ENCODE data around the gene CCDC14.
A peak's percentile ranks its signal among the peaks of the same experiment; 100 is the strongest.
"Not testable (repeated sequence)": the region's sequence is repeated elsewhere in the genome, so short reads cannot be mapped to it uniquely, and the experiment has no call there.

Gene CCDC14, protein sequence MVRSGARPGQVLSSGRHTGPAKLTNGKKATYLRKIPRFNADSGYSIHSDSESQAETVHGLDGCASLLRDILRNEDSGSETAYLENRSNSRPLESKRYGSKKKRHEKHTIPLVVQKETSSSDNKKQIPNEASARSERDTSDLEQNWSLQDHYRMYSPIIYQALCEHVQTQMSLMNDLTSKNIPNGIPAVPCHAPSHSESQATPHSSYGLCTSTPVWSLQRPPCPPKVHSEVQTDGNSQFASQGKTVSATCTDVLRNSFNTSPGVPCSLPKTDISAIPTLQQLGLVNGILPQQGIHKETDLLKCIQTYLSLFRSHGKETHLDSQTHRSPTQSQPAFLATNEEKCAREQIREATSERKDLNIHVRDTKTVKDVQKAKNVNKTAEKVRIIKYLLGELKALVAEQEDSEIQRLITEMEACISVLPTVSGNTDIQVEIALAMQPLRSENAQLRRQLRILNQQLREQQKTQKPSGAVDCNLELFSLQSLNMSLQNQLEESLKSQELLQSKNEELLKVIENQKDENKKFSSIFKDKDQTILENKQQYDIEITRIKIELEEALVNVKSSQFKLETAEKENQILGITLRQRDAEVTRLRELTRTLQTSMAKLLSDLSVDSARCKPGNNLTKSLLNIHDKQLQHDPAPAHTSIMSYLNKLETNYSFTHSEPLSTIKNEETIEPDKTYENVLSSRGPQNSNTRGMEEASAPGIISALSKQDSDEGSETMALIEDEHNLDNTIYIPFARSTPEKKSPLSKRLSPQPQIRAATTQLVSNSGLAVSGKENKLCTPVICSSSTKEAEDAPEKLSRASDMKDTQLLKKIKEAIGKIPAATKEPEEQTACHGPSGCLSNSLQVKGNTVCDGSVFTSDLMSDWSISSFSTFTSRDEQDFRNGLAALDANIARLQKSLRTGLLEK

GRCh38 chr3:123960781-123961507, at the start of gene CCDC14:
CCDC14 (minus strand) TSS chr3:123961229; CDS start chr3:123961173, 56 bp downstream.
- DNase-seq (ENCODE audit: low read depth in 3 of 3): peak; percentile 68 to 86 (median 71)

- not testable (repeated sequence) for DNase-seq (ENCODE audit: low read depth in 3 of 3)
Observed at GRCh38 chr3:124008321-124008720, 47.3 kb upstream of the CCDC14 start.

GRCh38 chr3:124007186-124007585, 46.2 kb upstream of the CCDC14 start:
- DNase-seq (ENCODE audit: low read depth in 3 of 3): no peak

GRCh38 chr3:124002405-124003079, 41.5 kb upstream of the CCDC14 start:
- DNase-seq (ENCODE audit: low read depth in 3 of 3): not testable (repeated sequence)

DNA sequence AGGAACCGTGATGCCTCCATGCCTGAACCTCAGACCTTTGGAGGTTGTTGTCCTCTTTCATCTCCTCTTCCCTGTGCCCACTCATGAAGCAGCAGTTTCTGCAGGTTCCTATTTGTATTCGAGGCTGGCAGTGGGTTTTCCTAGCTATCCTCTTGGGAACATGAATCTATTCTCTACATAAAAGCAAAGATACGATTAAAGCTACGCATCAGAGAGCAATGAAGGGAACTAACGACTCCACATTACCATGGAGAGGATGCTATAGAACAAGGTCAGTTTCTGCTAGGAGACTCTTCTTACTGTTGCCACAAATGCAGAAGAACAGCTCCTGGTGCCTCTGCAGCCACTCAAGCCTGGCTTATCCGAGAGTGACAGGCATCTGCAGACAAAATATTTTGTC, 40.3 kb upstream of the CCDC14 start:
- DNase-seq (ENCODE audit: low read depth in 3 of 3): not testable (repeated sequence)

- no peak for DNase-seq (ENCODE audit: low read depth in 3 of 3)
Observed at GRCh38 chr3:123997543-123997942, 36.5 kb upstream of the CCDC14 start.

DNA sequence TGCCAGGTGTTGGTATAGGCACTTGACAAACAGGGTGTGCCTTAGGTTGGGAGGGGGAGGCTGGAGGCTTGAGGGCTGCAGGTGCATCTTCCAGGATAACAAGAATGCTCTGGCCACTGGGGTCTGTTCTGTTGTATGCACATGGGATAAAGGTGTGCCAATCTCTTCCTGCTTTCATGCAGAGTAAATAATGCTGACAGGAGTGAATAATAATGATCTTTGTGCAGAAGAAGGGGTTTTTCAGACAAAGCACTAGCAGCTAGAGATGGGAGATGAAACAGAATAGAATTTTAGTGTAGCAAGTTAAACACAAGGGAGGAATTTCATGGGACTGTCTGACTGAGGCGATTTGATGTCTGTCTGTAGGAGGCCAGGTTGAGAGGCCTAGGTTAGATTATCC, 32.8 kb upstream of the CCDC14 start:
- no peak for DNase-seq (ENCODE audit: low read depth in 3 of 3)

DNA sequence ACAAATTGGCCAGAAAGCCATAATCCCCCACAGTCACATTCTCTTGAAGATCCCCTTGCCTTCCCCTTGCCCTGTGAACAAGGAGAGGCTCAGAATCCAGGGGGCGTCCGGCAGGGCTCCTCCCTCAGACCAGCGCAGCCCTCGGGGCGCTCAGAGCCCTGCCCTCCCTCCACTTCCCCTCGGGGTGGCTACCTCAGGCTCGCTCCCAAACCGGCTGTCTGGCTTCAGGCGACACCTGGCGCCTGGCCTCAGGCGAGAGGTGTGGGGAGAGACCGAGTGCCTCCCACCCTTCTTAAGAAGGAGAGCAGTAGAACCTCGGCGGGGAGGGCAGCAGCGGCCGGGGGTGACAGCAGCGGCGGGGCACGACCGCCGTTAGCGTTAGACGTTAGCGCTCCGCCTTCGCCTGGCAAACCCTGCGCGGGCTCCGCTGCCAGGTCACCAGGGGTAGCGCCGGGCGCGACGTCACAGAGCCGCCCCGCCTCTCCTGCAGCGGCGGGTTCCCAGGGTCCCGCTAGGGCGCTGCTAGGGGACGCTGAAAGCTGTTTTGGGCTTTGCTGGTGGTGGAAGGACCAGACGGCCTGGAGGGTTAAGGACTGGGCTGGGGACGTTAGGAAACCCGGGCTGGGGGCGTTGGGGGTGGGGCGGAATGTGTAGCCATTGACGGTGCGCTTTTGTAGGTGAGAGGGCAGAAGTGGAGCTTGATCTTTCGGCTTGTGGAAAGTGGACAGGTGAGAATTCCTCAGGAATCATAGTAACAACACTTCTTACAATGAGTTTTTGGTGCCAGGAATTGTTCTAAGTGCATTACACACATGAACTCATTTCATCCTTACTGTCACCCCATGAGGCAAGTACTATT, 30.9 kb upstream of the CCDC14 start, which contains the start of gene ROPN1:
ROPN1 (minus strand) TSS at position 395 of the 859 bp plus-strand sequence. CDS start 11,643 bp downstream, outside the sequence.
- DNase-seq (ENCODE audit: low read depth in 3 of 3): not testable (repeated sequence)

GRCh38 chr3:123986427-123986826, 25.4 kb upstream of the CCDC14 start:
- no peak for DNase-seq (ENCODE audit: low read depth in 3 of 3)

- no peak for DNase-seq (ENCODE audit: low read depth in 3 of 3)
Observed at GRCh38 chr3:123984957-123985356, 23.9 kb upstream of the CCDC14 start.

GRCh38 chr3:123984350-123984749, 23.3 kb upstream of the CCDC14 start:
- DNase-seq (ENCODE audit: low read depth in 3 of 3): no peak

DNA sequence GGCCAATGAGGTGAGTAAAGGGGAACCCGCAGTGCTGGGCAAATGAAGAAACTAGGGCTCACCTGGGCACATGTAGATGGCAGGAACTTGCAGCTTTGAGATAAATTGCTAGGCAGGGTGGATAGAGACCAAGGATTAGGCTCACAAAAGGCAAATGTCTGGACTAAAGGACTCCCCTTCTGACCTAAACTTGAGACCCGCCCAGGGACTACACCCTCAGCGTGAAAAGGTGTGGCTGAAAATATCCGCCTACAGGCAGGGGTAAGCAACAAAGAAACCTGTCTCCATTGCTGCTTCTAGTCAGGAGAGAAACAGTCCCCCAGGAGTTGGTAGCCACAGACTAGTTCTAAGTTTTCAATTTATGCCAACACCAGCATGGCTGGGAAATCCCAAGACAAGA, 20.3 kb upstream of the CCDC14 start:
- DNase-seq (ENCODE audit: low read depth in 3 of 3): not testable (repeated sequence)

- no peak for DNase-seq (ENCODE audit: low read depth in 3 of 3)
Observed at GRCh38 chr3:123980539-123980938, 19.5 kb upstream of the CCDC14 start.

DNA sequence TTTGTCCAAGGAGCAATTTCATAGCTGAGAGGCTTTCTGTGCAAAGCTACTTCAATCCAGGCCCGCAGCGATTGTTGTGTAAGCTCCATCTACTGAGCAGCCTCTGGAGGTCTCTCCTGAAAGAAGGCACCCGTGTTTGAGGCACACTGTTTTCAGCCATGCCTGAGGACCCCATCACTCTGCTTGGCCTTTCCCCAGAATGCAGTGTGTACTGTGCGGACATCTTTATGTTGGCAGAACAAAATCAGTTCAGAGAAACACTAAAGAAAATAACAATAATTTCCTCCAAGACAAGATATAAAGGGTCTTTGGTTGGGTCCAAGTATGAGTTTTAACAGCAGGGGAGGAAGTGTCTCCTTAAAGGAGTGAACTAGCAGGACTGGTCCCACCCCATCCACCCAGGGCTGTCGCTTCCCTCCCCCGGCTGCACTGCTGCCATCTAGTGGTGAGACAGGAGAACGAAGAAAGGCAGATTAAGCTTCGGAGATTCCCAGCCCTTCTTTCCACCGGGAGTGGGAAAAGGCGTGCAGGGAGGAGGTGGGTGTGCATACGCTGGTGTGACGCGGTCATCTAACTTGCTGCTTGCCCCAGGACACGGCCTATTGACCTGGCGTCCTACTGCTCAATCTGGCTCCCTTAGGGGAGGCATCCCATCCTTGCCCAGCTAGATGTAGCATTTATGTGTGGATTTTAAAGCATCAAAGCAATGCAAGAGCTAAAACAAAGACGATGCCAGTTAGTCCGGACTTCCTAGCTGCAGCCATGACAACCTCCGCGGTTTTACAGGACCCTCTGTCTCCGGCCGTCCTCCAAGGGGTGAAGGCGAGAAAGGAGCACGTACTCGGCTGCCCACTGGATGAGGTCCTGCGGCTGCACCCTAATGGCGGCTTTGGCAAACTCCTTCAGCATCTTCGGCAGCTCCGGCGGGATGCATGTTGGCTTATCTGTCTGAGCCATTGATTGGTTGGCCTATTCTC, 18.8 kb upstream of the CCDC14 start:
- not testable (repeated sequence) for DNase-seq (ENCODE audit: low read depth in 3 of 3)

GRCh38 chr3:123976904-123977303, 15.9 kb upstream of the CCDC14 start:
- DNase-seq (ENCODE audit: low read depth in 3 of 3): not testable (repeated sequence)

DNA sequence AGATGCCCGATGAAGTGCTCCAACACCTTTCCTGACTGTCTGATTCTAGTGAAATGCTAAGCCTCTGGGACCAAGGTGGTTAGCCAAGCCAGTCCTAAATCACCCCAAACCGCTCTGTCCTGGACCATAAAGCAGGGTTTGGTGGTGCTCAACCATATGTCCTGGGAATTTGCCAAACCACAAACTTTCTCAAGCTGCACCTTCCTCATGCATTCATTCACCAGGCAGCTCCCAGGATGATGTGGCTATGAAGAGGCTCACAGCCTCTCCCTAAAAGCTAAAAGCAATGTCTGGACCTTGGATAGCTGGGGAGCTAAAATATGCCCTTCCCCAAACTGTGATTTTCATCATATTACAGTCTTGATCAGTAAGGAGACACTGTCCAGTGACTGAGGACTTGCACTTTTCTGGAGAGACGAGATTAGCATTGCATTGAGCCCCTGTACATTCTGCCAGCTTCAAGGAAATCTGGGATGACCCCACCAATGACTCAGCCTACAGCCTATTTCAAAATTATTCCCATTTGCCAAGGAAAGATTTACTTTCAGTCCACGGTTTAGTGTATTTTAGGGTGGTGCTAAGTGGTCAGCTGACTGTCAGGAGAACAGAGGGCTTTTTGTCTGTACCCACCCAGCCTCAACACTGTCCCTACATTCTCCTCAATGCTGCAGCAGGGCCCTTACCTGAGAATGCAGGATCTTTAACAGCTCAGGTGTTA, 15.3 kb upstream of the CCDC14 start:
- not testable (repeated sequence) for DNase-seq (ENCODE audit: low read depth in 3 of 3)

DNA sequence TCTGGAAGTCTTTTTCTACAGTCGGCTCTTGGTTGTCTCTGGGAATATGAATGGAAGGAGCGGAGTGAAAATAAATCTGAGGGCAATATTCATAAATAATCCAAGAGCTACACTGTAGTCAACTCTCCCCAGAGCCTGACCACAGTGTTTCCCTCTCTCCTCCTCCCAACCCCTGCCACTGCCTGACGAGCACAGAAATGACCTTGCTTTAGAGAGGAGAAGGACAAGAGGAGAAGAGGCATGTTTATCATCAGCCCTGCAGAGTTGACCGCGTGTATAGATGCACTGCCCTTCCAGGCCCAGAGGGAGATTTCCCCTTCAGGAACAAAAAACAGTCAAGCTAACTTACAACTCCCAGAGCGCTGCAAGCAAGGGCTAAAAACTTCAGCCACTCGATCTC, 14.0 kb upstream of the CCDC14 start:
- not testable (repeated sequence) for DNase-seq (ENCODE audit: low read depth in 3 of 3)

GRCh38 chr3:123971406-123971805, 10.4 kb upstream of the CCDC14 start:
- DNase-seq (ENCODE audit: low read depth in 3 of 3): no peak
